Stimulated activated CD4-positive, alpha-beta T cell treated with anti-CD3 and anti-CD28 coated beads, Interleukin-15, amount 100 ng/mL, for 48 hours (primary cell): ENCODE measurements around the gene GALNT10.

Experiments
- DNase-seq, 2 donors: peaks; one replicate each; pipeline ENCODE4 v3.0.0-alpha.2; 2020; ENCODE audit warnings: low read depth in 2 of 2

The GALNT10 gene

GRCh38 chr5:154203798-154204578, 13.5 kb downstream of the GALNT10 start:
- no peak for DNase-seq

GRCh38 chr5:154205441-154206117, 15.0 kb downstream of the GALNT10 start:
- no peak for DNase-seq

GRCh38 chr5:154206311-154206710, 15.8 kb downstream of the GALNT10 start:
- no peak for DNase-seq

GRCh38 chr5:154207204-154207603, 16.7 kb downstream of the GALNT10 start:
- DNase-seq = no peak

GRCh38 chr5:154209591-154210081, 19.1 kb downstream of the GALNT10 start:
- no peak for DNase-seq

GRCh38 chr5:154210163-154210562, 19.6 kb downstream of the GALNT10 start:
- no peak for DNase-seq

- no peak for DNase-seq
Measured at GRCh38 chr5:154211641-154212390, 21.3 kb downstream of the GALNT10 start.

GRCh38 chr5:154213592-154213991, 23.1 kb downstream of the GALNT10 start:
- no peak for DNase-seq

GRCh38 chr5:154214371-154215106, 24.0 kb downstream of the GALNT10 start:
- DNase-seq = no peak

- no peak for DNase-seq
Measured at GRCh38 chr5:154215571-154216325, 25.2 kb downstream of the GALNT10 start.

- no peak for DNase-seq
Measured at GRCh38 chr5:154217462-154217861, 26.9 kb downstream of the GALNT10 start.

GRCh38 chr5:154218786-154219185, 28.3 kb downstream of the GALNT10 start:
- no peak for DNase-seq

GRCh38 chr5:154220625-154221024, 30.1 kb downstream of the GALNT10 start:
- DNase-seq = no peak

GRCh38 chr5:154221371-154221896, 30.9 kb downstream of the GALNT10 start:
- DNase-seq = peak in 1 of 2 donors; percentile 36

- no peak for DNase-seq
Measured at GRCh38 chr5:154222414-154222813, 31.9 kb downstream of the GALNT10 start.

- DNase-seq = no peak
Measured at GRCh38 chr5:154223320-154223719, 32.8 kb downstream of the GALNT10 start.

GRCh38 chr5:154227090-154227489, 36.6 kb downstream of the GALNT10 start:
- DNase-seq = no peak

GRCh38 chr5:154228696-154229095, 38.2 kb downstream of the GALNT10 start:
- DNase-seq = no peak

- DNase-seq = no peak
Measured at GRCh38 chr5:154230526-154230925, 40.0 kb downstream of the GALNT10 start.

- no peak for DNase-seq
Measured at GRCh38 chr5:154234551-154234950, 44.0 kb downstream of the GALNT10 start.

GRCh38 chr5:154236011-154236410, 45.5 kb downstream of the GALNT10 start:
- no peak for DNase-seq
